GM12873 (cell line): ENCODE data around the gene PRKD2.

Source experiments
- TF ChIP-seq, protein P1 (sequence below): IDR thresholded peaks from 2 replicates; pipeline ENCODE4 v1.5.1; 2012; ENCODE audit warnings: low read depth, mild to moderate bottlenecking, moderate library complexity, low read length, control low read depth; ENCODE audit not compliant: insufficient read depth; ENCODE audit errors: missing control alignments

The PRKD2 gene

GRCh38 chr19:46731007-46731501 is 14.1 kb upstream of the PRKD2 start:
- TF ChIP-seq, protein P1, sequence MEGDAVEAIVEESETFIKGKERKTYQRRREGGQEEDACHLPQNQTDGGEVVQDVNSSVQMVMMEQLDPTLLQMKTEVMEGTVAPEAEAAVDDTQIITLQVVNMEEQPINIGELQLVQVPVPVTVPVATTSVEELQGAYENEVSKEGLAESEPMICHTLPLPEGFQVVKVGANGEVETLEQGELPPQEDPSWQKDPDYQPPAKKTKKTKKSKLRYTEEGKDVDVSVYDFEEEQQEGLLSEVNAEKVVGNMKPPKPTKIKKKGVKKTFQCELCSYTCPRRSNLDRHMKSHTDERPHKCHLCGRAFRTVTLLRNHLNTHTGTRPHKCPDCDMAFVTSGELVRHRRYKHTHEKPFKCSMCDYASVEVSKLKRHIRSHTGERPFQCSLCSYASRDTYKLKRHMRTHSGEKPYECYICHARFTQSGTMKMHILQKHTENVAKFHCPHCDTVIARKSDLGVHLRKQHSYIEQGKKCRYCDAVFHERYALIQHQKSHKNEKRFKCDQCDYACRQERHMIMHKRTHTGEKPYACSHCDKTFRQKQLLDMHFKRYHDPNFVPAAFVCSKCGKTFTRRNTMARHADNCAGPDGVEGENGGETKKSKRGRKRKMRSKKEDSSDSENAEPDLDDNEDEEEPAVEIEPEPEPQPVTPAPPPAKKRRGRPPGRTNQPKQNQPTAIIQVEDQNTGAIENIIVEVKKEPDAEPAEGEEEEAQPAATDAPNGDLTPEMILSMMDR, result no peak

DNA sequence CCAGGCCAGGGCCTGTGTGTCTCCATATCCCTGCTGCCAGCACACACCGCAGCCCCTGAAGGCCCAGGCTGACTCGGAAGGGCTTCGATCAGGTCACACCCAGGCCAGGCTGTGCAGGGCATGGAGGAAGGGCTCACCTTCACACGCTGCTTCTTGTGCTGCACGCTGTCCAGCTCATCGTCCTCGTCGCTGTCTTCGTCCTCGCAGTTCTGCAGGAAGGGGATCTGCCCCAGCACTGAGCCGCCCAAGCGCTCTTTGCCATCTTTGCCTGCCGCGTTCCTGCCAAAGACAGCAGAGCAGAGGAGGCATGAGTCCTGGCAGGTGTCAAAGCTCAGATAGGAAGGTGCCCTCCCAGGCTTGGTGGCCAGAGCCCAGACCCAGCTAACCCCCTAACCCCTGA is 13.7 kb upstream of the PRKD2 start:
- TF ChIP-seq, protein P1, result no peak

DNA sequence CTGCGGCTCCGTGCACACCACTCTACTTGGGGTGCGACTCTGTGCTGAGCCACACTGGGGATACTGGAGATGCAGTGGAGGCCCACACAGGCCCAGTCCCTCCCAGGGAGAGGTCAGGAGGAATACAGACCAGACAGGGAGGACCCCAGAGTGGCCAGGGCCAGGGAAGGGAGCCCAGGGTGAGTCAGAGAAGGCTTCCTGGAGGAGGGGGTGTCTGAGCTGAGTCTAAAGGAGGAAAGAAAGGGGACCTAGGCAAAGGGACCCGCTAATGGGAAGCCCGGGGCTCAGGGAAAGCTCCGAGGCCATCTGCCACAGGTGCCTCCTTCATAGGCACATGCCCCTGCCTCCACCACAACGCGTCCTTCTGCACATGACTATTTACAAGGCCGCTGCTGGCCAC is 13.3 kb upstream of the PRKD2 start:
- TF ChIP-seq, protein P1, result no peak

DNA sequence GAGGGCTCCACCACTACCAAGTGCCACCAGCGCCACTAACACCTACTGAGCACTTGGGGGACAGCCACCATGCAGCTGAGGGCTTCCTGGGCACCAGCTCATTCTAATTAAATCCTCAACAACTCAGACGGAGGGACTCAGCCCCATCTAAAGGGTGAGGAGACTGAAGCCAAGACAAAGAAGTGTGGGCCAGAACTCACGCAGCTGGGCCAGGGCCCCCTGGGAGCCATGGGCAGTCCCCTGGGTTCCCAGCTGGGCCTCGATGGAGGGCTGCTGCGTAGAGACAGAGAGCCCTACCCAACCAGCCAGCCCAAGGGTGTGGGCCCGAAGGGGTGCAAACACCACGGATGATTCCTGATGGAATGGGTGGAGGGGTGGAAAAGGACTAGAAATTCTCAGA is 12.8 kb upstream of the PRKD2 start:
- TF ChIP-seq, protein P1, result no peak

GRCh38 chr19:46728693-46729339 is 11.9 kb upstream of the PRKD2 start:
- TF ChIP-seq, protein P1, result peak; percentile 98

GRCh38 chr19:46728208-46728607 is 11.3 kb upstream of the PRKD2 start:
- TF ChIP-seq, protein P1, result no peak

DNA sequence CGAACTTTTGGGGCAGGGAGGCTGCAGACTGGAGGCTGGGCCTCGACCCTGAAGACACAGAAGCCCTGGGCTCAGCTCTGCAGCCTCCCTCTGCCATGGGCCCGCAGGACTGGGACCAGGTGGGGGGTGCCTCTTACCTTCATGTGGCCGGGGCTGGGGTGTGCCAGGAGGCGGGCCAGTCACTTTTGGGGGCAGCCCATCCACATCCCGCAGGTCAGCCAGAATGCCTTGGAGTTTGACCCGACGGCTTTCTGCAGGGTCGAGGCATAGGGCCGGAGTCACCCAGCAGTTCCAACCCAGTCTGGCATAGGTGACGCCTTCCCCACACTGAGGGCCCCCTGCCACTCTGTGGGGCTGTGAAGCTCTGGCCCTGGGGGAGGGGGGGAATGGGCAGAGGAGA is 10.8 kb upstream of the PRKD2 start:
- TF ChIP-seq, protein P1, result no peak
